Mesendoderm (in vitro differentiated cells): ENCODE measurements around the gene AFAP1L1.

Experiments used
- DNase-seq: peaks from one replicate; pipeline ENCODE4 v3.0.0; 2013
- H2AK5ac ChIP-seq: 2 replicates; pipeline ENCODE4 v1.6.1; 2013; ENCODE audit warnings: low read length, inconsistent platforms
- H2BK120ac ChIP-seq: 2 replicates; pipeline ENCODE4 v1.6.1; 2013; ENCODE audit warnings: low read depth, mild to moderate bottlenecking, low read length, moderate library complexity, mixed read lengths
- H2BK15ac ChIP-seq: replicated peaks from 2 replicates; pipeline ENCODE4 v1.6.1; 2013; ENCODE audit warnings: low read depth, mild to moderate bottlenecking, moderate library complexity
- H2BK5ac ChIP-seq: 2 replicates; pipeline ENCODE4 v1.6.1; 2013; ENCODE audit warnings: low read length, inconsistent platforms
- H3K18ac ChIP-seq: 2 replicates; pipeline ENCODE4 v1.6.1; 2013; ENCODE audit warnings: mild to moderate bottlenecking, low read length, mixed read lengths
- H3K23ac ChIP-seq: one replicate; pipeline ENCODE4 v1.6.1; 2013; ENCODE audit warnings: low read length
- H3K27ac ChIP-seq: 2 replicates; pipeline ENCODE4 v1.5.1; 2013; ENCODE audit warnings: low read depth, mild to moderate bottlenecking, inconsistent platforms, low read length, moderate library complexity
- H3K27me3 ChIP-seq: 2 replicates; pipeline ENCODE4 v1.6.1; 2013; ENCODE audit warnings: low read length, control low read depth, mild to moderate bottlenecking, inconsistent platforms; ENCODE audit not compliant: insufficient read depth, poor library complexity
- H3K36me3 ChIP-seq: 2 replicates; pipeline ENCODE4 v1.6.1; 2013; ENCODE audit warnings: low read length, inconsistent platforms; ENCODE audit not compliant: control insufficient read depth, insufficient read depth
- H3K4ac ChIP-seq: one replicate; pipeline ENCODE4 v1.6.1; 2013; ENCODE audit warnings: low read depth, mild to moderate bottlenecking, low read length, moderate library complexity
- H3K4me1 ChIP-seq: 2 replicates; pipeline ENCODE4 v1.6.1; 2013; ENCODE audit warnings: low read depth, low read length, inconsistent platforms; ENCODE audit not compliant: control insufficient read depth
- H3K4me2 ChIP-seq: 2 replicates; pipeline ENCODE4 v1.6.1; 2013; ENCODE audit warnings: low read length
- H3K4me3 ChIP-seq: 2 replicates; pipeline ENCODE4 v1.5.1; 2013; ENCODE audit warnings: mild to moderate bottlenecking, low read length
- H3K56ac ChIP-seq: one replicate; pipeline ENCODE4 v1.6.1; 2013; ENCODE audit warnings: low read length
- H3K79me1 ChIP-seq: 2 replicates; pipeline ENCODE4 v1.6.1; 2013; ENCODE audit warnings: low read length, inconsistent platforms
- H3K79me2 ChIP-seq: 2 replicates; pipeline ENCODE4 v1.6.1; 2013; ENCODE audit warnings: mild to moderate bottlenecking, low read length; ENCODE audit not compliant: control insufficient read depth, insufficient read depth
- H3K9ac ChIP-seq: 2 replicates; pipeline ENCODE4 v1.6.1; 2013; ENCODE audit warnings: low read length, inconsistent platforms
- H4K5ac ChIP-seq: one replicate; pipeline ENCODE4 v1.6.1; 2013; ENCODE audit warnings: low read length
- H4K8ac ChIP-seq: one replicate; pipeline ENCODE4 v1.6.1; 2013; ENCODE audit warnings: low read depth, mild to moderate bottlenecking, control low read depth, low read length, moderate library complexity
- WGBS: extraction: QIAGEN DNeasy Blood & Tissue Kit; methylation state at CpG from one replicate; pipeline ENCODE4 v1.1.7; 2013; ENCODE audit warnings: low lambda C conversion rate, missing lambda C conversion rate; ENCODE audit not compliant: insufficient coverage; ENCODE audit errors: extremely low coverage; 5-methylcytosine and 5-hydroxymethylcytosine counted together

The AFAP1L1 gene

DNA sequence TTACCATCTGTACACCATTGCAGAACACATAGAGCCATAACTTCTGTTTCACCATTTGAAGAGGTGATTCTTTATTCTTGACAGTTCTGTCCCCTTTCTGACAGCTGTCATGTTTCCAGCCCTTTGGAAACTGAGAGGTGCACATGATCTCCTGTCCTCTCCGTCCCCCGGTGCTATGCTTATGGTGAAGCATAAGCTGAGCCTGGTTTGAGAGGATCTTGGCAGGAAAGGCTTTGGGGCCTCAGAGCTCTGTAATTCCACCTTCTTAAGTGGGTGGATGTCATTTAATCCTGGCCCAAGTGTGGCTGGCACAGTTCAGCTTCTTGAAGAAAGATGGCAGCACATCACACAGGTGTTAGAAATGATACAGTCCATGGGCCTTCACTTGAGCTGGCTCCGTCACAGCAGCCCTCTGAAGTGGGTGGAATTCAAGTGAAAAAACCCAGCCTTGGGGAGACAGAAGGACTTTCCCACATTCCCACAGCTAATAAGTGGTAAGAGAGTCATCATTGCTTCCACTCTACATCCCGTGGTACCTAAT is 43.0 kb downstream of the AFAP1L1 start:
- no peak overlapping the region for H3K18ac ChIP-seq
- no peak overlapping the region for H2AK5ac ChIP-seq
- H3K4me3 ChIP-seq: no peak overlapping the region
- H2BK15ac ChIP-seq: no peak overlapping the region
- DNase-seq: no peak
- peaks cover 2% of the 10 kb centered on the region for H3K4me1 ChIP-seq
- H3K27ac ChIP-seq: no peak overlapping the region
- WGBS: no CpG with 5 or more reads among the region's 4 CpGs
- H3K27me3 ChIP-seq: no peaks in the 10 kb centered on the region
- H4K8ac ChIP-seq: no peak overlapping the region
- H3K79me1 ChIP-seq: no peaks in the 10 kb centered on the region
- H3K9ac ChIP-seq: no peak overlapping the region
- no peak overlapping the region for H2BK120ac ChIP-seq
- H2BK5ac ChIP-seq: no peak overlapping the region
- no peak overlapping the region for H3K56ac ChIP-seq
- no peak overlapping the region for H3K23ac ChIP-seq
- H3K4me2 ChIP-seq: no peak overlapping the region
- H3K36me3 ChIP-seq: no peaks in the 10 kb centered on the region
- no peak overlapping the region for H3K4ac ChIP-seq
- no peak overlapping the region for H4K5ac ChIP-seq
- no peaks in the 10 kb centered on the region for H3K79me2 ChIP-seq

DNA sequence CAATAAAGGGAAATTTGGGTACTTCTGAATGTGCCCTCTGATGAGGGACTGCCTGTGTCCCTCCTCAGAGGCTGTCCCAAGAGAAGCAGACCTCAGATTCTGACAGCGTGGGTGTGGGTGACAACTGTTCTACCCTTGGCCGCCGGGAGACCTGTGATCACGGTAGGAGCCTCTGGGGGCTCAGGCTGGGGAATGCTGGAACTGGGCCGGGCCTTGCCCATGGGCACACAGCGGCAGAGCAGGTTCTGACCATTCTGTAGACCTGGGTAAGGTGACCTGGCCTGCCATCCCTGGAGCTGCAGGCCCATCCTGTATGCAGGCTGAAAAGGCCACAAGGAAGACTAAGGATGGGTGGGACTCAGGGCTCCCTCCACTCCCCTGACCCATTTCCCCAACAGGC is 44.1 kb downstream of the AFAP1L1 start:
- no peaks in the 10 kb centered on the region for H3K36me3 ChIP-seq
- H3K27ac ChIP-seq: no peak overlapping the region
- no peaks in the 10 kb centered on the region for H3K79me2 ChIP-seq
- no peak overlapping the region for H2BK120ac ChIP-seq
- H4K8ac ChIP-seq: no peak overlapping the region
- H3K9ac ChIP-seq: no peak overlapping the region
- H3K4me3 ChIP-seq: no peak overlapping the region
- H3K27me3 ChIP-seq: no peaks in the 10 kb centered on the region
- no peak overlapping the region for H2BK5ac ChIP-seq
- H3K4ac ChIP-seq: no peak overlapping the region
- no peak overlapping the region for H3K23ac ChIP-seq
- H3K79me1 ChIP-seq: no peaks in the 10 kb centered on the region
- H2BK15ac ChIP-seq: no peak overlapping the region
- peaks cover under 1% of the 10 kb centered on the region for H3K4me1 ChIP-seq
- H3K56ac ChIP-seq: no peak overlapping the region
- no CpG with 5 or more reads among the region's 6 CpGs for WGBS
- no peak overlapping the region for H4K5ac ChIP-seq
- DNase-seq: no peak
- no peak overlapping the region for H3K4me2 ChIP-seq
- H2AK5ac ChIP-seq: no peak overlapping the region
- no peak overlapping the region for H3K18ac ChIP-seq

DNA sequence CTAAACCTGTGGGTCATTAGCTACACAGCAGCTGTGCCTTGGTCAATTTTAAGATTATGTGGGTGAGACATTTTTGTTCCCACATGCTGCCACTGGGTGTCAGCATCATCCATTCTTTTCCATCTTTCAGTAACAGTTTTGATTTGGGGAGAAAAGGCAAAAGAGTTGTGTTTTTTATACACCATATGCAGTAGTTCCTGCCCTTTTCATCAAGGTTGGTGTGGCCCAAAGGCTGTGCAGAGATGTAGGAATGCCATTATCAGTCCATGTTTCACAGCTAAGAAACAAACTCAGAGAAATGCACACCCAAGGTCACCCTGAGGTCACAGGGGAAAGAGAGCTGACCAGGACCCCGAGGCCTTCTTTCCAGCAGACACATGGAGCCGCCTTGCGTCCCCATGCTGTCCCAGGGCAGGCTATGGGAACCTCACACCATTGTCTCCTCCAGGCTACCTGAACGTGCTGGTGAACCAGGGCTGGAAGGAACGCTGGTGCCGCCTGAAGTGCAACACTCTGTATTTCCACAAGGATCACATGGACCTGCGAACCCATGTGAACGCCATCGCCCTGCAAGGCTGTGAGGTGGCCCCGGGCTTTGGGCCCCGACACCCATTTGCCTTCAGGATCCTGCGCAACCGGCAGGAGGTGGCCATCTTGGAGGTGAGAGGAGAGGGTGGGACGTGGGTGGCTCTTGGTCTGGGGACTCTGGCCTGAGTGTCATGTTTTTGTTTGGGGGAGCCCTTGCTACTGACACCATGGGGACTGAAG is 45.8 kb downstream of the AFAP1L1 start:
- no peak overlapping the region for H2BK15ac ChIP-seq
- no peaks in the 10 kb centered on the region for H3K27me3 ChIP-seq
- no peak overlapping the region for H3K4ac ChIP-seq
- H4K8ac ChIP-seq: no peak overlapping the region
- WGBS: no CpG with 5 or more reads among the region's 14 CpGs
- H3K79me2 ChIP-seq: no peaks in the 10 kb centered on the region
- H3K56ac ChIP-seq: peak overlapping the region; percentile 51
- H2BK5ac ChIP-seq: no peak overlapping the region
- no peaks in the 10 kb centered on the region for H3K79me1 ChIP-seq
- H3K23ac ChIP-seq: no peak overlapping the region
- no peak overlapping the region for H3K18ac ChIP-seq
- H3K27ac ChIP-seq: no peak overlapping the region
- H3K4me3 ChIP-seq: no peak overlapping the region
- no peak overlapping the region for H2BK120ac ChIP-seq
- no peaks in the 10 kb centered on the region for H3K4me1 ChIP-seq
- H3K36me3 ChIP-seq: no peaks in the 10 kb centered on the region
- peak; percentile 52 for DNase-seq
- no peak overlapping the region for H3K9ac ChIP-seq
- no peak overlapping the region for H3K4me2 ChIP-seq
- no peak overlapping the region for H2AK5ac ChIP-seq
- peak overlapping the region; percentile 65 for H4K5ac ChIP-seq

DNA sequence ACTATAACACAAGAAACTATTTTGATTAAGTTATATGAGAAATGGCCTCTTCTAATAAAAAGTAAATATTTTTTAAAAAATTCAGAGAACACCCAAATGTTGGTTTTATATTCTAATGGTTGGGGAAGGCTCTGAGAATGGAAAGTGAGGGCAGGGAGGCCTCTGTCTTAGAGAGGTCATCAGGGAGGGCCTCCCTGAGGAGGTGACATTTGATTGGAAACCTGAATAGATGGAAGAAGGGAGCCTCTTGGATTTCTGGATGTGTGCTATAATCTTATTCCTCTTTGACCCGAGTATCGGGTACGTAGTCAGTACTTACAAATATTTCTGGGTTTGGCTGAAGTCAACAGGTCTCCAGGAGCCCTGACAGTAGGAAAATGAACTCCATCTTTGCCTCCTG is 47.5 kb downstream of the AFAP1L1 start:
- Histone ChIP-seq H3K4me3 (no peak overlapping the region), H3K4ac (no peak overlapping the region), H3K56ac (no peak overlapping the region), H3K27me3 (no peaks in the 10 kb centered on the region), H2BK120ac (no peak overlapping the region), H2BK5ac (no peak overlapping the region), H3K4me2 (no peak overlapping the region), H3K23ac (no peak overlapping the region), H3K79me2 (no peaks in the 10 kb centered on the region), H3K27ac (no peak overlapping the region), H4K5ac (no peak overlapping the region), H3K4me1 (no peaks in the 10 kb centered on the region), H2BK15ac (no peak overlapping the region), H3K36me3 (no peaks in the 10 kb centered on the region), H3K9ac (no peak overlapping the region), H4K8ac (no peak overlapping the region), H2AK5ac (no peak overlapping the region), H3K18ac (no peak overlapping the region), H3K79me1 (no peaks in the 10 kb centered on the region)
- DNase-seq: no peak
- no CpG with 5 or more reads among the region's 3 CpGs for WGBS

DNA sequence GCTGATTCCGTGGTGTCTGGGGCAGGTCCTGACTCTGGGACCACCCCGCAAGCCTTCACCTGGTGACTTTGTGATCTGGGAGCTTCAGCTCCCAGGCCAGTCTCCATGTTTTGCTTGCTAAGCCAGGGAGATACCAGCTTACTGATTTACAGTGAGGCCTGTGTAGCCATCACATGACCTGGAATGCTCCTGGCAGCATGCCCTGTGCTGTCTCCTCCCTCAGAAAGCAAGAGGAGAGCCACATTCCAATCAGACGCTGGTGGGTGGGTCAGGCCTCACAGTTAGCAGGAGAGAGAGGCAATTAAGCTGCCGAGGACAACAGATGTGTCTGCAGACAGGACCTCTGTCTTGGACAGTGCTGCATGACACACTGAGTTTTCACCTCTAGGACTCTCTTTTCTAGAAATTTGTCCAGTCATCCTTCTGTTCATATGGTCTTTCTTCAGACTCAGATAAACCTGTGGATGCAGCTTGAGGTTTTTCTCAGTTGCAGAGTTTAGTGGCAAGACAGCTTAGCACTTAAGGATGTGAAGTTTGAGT is 49.2 kb downstream of the AFAP1L1 start:
- Histone ChIP-seq H3K79me2 (no peaks in the 10 kb centered on the region), H4K8ac (no peak overlapping the region), H3K4me2 (no peak overlapping the region), H3K4me1 (no peaks in the 10 kb centered on the region), H3K36me3 (no peaks in the 10 kb centered on the region), H3K27ac (no peak overlapping the region), H3K23ac (no peak overlapping the region), H4K5ac (no peak overlapping the region), H3K4me3 (no peak overlapping the region), H2AK5ac (no peak overlapping the region), H3K27me3 (no peaks in the 10 kb centered on the region), H2BK120ac (no peak overlapping the region), H3K79me1 (no peaks in the 10 kb centered on the region), H3K18ac (no peak overlapping the region), H3K4ac (no peak overlapping the region), H2BK5ac (no peak overlapping the region), H3K9ac (no peak overlapping the region), H3K56ac (no peak overlapping the region), H2BK15ac (no peak overlapping the region)
- DNase-seq: peak; percentile 87
- WGBS: no CpG with 5 or more reads among the region's 4 CpGs
